ENCODE results near the gene TSSK1B. TPM values are rescaled to one million over a fixed set of nuclear protein-coding genes. Genes with fewer than 3 reads are reported as not detected.
"Not testable (repeated sequence)": the region's sequence is repeated elsewhere in the genome, so short reads cannot be mapped to it uniquely, and the experiment has no call there.

The TSSK1B gene
- total RNA-seq, 1 experiment from 2014 or later, result not detected

- in situ Hi-C loops (cut with HindIII; ENCODE audit: low sequenced_read_pairs), result no loop called here
- DNase-seq (ENCODE audit: low spot score), result no peak
Measured at GRCh38 chr5:113405530-113405929, 29.3 kb downstream of the TSSK1B start.

DNA sequence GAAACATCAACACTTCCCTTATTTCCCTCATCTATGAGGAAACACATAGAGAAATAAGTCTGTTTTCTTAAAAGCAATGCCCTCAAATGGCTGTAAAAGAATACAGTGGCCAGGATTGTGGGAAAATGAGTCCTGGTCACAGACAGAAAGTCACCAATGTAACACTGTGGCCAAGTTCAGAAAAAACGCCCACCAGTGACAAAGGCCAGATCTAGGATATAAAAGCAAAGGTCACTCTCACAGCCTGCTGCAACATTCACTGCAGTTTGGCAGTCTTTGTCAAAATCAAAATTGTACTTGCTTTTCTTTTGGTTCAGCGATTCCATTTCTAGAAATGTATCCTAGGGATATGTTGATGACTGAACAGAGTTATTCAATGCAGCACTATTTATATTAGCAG is 30.5 kb downstream of the TSSK1B start:
- DNase-seq (ENCODE audit: low spot score), result no peak
- in situ Hi-C loops (cut with HindIII; ENCODE audit: low sequenced_read_pairs), result no loop called here

DNA sequence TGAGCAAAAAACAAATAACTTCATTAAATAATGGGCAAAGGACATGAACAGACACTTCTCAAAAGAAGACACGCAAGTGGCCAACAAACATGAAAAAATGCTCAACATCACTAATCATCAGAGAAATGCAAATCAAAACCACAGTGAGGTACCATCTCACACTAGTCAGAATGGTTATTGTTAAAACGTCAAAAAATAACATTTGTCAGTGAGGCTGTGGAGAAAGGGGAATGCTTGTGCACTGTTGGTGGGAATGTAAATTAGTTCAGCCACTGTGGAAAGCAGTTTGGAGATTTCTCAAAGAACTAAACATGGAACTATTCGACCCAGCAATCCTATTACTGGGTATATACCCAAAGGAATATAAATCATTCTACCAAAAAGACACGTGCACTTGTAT is 36.8 kb downstream of the TSSK1B start:
- DNase-seq (ENCODE audit: low spot score); in situ Hi-C loops (cut with HindIII; ENCODE audit: low sequenced_read_pairs): not testable (repeated sequence)

- no peak for DNase-seq (ENCODE audit: low spot score)
- in situ Hi-C loops (cut with HindIII; ENCODE audit: low sequenced_read_pairs), result no loop called here
Measured at GRCh38 chr5:113397046-113397445, 37.7 kb downstream of the TSSK1B start.

GRCh38 chr5:113394658-113395057 is 40.1 kb downstream of the TSSK1B start:
- in situ Hi-C loops (cut with HindIII; ENCODE audit: low sequenced_read_pairs), result no loop called here
- DNase-seq (ENCODE audit: low spot score), result no peak

DNA sequence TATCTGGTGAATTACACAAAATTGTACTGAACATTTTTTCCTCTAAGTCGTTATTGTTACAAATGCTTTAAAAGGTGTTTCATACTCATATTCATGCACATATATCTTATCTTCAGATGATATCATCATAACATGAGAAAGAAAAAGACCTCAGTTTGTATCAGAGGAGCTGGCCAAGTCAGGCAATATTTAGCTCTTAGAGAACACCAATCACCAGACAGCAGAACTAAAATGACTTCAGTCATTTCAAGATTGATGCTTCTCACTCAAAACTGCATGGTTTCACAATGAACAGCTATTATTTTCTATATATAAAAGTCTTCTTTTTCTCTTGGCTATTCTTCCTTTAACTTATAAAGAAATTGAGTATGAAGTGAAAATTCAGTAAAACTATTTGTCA is 44.6 kb downstream of the TSSK1B start:
- no peak for DNase-seq (ENCODE audit: low spot score)
- in situ Hi-C loops (cut with HindIII; ENCODE audit: low sequenced_read_pairs), result no loop called here

GRCh38 chr5:113389116-113389515 is 45.7 kb downstream of the TSSK1B start:
- DNase-seq (ENCODE audit: low spot score), result no peak
- in situ Hi-C loops (cut with HindIII; ENCODE audit: low sequenced_read_pairs), result no loop called here

DNA sequence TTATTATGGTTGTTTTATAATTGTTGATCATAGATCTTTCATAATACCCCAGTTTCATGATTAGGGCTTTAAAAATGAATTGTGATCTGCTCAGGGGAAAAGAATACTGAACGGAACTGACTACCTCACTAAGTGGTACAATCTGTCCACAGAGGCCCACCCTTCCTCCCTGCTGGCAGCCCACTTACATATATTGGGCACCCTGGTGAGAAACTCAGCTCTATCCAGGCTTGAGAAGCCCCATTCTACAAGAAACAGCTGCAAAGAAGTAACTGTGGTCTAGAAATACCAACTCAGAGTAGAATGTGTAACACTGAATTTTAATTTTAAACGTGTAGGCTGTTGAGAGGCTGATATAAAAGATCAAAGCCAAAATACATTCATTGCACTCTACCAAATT is 46.9 kb downstream of the TSSK1B start:
- in situ Hi-C loops (cut with HindIII; ENCODE audit: low sequenced_read_pairs), result no loop called here
- no peak for DNase-seq (ENCODE audit: low spot score)

DNA sequence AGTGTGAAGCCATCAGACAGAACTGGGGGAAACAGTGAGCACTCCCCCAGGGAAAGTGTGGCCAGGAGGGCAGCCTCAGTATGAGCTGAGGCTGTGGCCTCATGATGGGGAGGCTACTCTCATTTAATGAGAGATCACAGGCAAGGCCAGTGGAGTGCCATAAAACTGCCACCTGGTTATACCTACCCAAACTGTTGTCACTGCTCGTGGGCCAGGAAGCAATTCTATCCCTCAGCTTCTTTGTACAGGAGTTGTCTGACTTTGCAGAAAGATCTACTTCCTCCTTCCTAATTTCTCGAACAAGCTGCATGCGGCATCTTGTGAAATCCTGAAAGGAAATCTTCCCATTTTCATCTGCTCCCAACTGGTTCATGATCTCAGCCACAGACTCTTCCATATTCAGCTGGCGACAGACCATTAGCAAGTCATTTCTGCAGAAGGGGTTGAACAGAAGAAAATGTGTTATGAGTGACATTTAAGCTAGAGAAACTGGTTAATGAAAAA is 50.0 kb downstream of the TSSK1B start:
- in situ Hi-C loops (cut with HindIII; ENCODE audit: low sequenced_read_pairs), result no loop called here
- DNase-seq (ENCODE audit: low spot score), result no peak

GRCh38 chr5:113382731-113383130 is 52.1 kb downstream of the TSSK1B start:
- in situ Hi-C loops (cut with HindIII; ENCODE audit: low sequenced_read_pairs), result no loop called here
- no peak for DNase-seq (ENCODE audit: low spot score)

Other genes starting within 250 kb of the TSSK1B start
- gene MCC, start 53.5 kb upstream of the TSSK1B start, total RNA-seq (2014; rRNA removed; shearing (Covaris generic)), result 0.10 and 0.98 TPM in 2 replicates
- gene YTHDC2, start 78.7 kb upstream of the TSSK1B start, total RNA-seq (2014; rRNA removed; shearing (Covaris generic)), result 10.0 and 11.6 TPM in 2 replicates